Endometrial microvascular endothelial cells (primary cell): ENCODE measurements around the gene NEAT1. TPM values are rescaled to one million over a fixed set of nuclear protein-coding genes. Genes with fewer than 3 reads are reported as not detected.

Experiments used
- in situ Hi-C: cut with HindIII; loops from 2 replicates; pipeline ENCODE4 v1.10.0; 2017; ENCODE audit warnings: low sequenced_read_pairs, low pct_unique_long_range_greater_than_20kb; ENCODE audit errors: inconsistent ontology term
- total RNA-seq: library from RNA; depleted of rRNA; stranded (reverse); fragments of >200 nt; gene quantifications from one replicate; pipeline ENCODE4 v1.2.3, GENCODE V29; 2015; ENCODE audit errors: inconsistent ontology term

Gene NEAT1
- 14.8 TPM for total RNA-seq

DNA sequence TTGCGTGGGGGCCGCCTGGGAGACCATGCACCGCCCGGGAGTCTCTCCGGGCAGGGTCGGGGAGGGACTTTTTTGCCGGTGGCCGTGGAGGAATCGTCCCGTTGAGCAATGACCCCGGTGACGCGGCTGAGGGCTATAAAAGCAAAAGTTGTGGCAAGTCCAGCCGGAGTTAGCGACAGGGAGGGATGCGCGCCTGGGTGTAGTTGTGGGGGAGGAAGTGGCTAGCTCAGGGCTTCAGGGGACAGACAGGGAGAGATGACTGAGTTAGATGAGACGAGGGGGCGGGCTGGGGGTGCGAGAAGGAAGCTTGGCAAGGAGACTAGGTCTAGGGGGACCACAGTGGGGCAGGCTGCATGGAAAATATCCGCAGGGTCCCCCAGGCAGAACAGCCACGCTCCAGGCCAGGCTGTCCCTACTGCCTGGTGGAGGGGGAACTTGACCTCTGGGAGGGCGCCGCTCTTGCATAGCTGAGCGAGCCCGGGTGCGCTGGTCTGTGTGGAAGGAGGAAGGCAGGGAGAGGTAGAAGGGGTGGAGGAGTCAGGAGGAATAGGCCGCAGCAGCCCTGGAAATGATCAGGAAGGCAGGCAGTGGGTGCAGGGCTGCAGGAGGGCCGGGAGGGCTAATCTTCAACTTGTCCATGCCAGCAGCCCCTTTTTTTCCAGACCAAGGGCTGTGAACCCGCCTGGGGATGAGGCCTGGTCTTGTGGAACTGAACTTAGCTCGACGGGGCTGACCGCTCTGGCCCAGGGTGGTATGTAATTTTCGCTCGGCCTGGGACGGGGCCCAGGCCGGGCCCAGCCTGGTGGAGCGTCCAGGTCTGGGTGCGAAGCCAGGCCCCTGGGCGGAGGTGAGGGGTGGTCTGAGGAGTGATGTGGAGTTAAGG lies at the start of gene NEAT1:
Gene NEAT1, plus strand, starts transcription at position 166 of the 883 bp plus-strand sequence.
- in situ Hi-C loops, result no loop called here

DNA sequence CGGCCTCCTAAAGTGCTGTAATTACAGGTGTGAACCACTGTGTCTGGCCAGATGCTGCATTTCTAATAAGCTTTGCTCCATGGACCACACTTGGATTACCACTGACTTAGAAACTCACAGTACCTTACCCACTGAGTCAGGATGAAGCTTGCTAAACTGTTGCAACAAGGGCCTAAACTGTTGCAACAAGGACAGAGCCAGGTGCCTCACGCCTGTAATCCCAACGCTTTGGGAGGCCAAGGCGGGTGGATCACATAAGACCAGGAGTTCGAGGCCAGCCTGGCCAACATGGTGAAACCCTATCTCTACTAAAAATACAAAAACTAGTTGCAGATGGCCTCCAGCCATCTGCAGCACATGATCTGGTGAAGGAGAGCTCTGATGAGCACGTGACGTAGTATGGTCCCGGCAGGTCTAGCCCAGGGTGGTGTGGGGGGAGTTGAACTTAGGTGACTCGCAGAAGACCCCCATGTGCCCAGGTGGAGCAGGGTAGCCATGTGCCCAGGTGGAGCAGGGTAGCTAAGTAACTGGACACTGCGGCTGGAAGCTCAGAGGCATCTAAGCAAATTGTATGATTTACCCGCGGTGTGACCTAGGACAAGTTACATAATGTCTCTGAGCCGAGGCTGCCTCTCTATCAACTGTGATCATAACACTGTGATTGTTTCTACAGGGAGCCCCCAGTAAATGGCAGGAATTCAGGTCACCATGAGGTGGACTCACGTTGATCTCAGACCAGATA lies 48.6 kb upstream of the NEAT1 start:
- in situ Hi-C loops, result no loop called here

DNA sequence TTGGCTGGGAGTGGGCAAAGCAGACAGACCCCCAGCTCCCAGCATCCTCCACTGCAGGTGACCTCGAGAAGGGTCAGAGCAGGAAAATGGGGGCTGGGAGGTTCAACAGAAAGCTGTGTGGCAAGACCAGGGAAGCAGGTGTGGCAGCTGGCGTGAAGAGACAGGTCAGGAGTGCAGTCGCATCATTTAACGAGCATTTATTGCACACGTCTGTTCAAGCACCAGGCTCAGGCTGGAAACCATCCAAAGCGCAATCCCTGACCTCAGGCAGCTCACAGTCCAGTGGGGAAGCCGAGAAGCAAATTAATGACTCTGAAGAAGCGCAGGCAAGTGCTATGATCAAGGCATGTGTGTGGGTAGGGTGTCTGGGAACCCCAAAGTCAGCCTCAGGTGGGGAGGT lies 47.6 kb upstream of the NEAT1 start:
- in situ Hi-C loops, result no loop called here

DNA sequence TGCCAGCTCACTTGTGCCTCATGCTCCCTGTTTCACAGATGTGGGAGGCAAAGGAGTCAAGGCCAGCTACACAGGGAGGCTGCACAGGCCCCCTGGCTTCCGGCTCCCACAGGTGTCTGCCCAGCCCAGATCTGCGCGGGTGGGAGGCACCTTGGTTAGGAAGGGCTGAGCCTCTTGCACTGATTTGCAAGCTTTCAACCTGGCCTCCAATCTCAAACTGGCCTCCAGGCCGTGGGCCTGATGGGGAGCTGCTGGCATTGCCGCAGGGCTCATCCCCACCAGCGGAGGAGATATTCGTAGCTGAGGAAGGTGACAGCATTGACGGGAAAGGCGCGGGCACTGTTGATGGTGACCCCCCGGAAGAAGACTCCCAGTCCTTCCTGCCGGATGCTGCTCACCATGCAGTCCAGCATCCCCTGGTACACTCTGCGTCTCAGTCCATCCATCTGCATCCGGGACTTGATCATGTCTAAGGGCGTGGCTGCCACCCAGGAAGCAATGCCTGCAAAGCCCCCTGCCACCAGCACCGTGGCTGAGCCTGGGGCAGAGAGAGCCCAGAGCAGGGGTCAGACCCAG lies 46.4 kb upstream of the NEAT1 start:
- in situ Hi-C loops, result no loop called here

DNA sequence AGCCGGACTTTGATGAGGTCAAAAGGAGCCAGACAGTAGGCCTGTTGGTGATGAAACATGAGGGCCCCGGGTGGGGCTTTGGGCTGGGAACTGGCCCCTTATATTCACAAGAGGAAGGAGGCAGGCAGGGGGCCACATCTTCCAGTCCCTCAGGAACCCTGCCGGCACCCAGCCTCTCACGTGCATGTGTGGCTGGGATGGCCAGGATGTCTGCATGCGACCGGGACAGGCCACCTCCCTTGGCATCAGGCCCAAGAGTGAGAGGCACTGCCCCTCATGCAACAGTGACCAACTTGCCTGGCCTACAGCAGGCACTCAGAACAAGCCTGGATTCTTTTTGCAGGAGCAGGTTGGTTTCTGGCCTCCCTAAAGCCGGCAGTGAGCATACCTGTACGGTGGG lies 45.6 kb upstream of the NEAT1 start:
- in situ Hi-C loops, result no loop called here

DNA sequence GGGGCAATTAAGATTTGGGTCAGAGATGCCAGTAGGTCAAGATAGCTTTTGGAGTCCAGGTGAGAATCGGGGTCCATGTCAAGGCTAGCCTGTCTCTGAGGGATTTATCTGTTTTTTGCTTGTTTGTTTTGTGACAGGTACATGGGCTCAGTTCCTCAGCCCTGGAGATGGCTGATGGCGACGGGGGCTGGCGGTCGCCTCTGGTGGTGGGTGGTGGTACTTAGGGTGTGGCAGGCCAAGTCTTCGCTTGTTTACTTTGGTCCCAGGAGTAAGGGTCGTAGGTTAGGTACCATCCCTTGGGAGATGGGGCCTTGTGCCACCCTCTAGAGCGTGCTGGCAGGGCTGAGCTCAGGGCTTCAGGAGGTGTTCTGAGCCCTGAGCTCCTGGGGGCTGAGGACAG lies 44.8 kb upstream of the NEAT1 start:
- in situ Hi-C loops, result no loop called here

DNA sequence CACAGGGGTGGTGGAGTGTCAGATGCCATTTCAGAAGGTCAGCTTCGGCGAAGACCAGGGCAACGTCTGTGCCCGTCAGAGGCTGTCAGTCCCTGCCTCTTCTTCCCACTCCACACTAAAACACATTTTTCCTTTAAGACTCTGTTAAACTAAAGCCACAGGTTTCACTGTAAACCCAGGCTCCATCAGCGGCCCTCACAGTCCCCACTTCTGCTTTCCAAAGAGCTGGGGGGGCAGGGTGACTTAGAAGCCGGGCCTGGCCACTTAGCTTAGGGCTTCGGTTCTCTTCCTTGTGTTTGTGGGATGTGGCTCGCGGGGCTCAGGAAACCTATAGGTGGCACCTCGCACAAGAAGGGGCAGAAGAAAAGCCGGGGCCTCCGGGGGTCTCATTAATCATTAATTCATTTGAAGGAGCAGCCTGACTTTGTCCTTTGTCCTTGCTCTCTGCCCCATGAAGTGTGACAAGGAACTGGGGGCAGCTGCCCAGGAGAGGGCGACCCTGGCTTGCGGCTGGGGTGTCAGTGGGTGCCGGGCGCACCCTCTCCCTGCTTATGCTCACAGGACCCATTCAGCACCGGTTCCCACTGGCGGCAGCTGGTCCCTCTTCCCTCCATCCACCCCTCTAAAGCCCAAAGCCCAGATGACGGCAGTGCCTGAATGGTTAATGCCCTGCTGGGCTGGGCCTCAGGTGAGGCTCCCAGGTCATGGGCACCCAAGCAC lies 44.2 kb upstream of the NEAT1 start:
- in situ Hi-C loops, result no loop called here

DNA sequence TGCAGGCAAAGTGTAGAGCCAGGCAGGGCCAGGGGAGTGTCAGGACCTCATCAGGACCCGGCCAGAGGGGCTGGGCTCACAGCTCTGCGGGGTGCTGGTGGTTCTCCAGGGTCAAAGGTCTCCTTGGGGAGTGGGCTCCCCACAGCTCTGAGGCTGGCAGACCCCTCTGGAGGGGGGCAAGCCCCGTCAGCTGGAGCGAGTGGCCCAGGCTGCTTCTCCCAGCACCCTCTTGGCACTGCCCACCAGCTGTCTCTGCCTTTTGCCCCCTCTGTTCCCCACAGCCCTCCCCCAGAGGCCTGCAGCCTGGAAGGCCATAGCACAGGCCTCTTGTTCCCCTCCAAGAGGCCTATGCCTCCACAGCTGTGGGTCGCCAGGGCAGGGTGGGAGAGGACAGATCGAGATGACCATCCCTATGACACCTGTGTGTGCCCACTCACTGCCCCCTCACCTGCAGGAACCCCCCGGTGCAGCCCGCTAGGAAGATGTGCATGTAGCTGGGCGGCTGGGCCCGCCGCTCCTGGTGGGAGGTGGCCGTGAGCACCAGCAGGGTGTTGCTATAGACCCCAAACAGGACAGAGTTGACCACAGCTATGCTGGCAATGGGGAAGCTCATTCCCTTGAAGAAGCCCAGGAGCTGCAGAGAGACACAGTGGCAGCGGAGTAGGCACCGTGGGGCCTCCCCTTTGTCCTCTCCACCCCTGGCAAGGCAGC lies 43.5 kb upstream of the NEAT1 start:
- in situ Hi-C loops, result no loop called here

DNA sequence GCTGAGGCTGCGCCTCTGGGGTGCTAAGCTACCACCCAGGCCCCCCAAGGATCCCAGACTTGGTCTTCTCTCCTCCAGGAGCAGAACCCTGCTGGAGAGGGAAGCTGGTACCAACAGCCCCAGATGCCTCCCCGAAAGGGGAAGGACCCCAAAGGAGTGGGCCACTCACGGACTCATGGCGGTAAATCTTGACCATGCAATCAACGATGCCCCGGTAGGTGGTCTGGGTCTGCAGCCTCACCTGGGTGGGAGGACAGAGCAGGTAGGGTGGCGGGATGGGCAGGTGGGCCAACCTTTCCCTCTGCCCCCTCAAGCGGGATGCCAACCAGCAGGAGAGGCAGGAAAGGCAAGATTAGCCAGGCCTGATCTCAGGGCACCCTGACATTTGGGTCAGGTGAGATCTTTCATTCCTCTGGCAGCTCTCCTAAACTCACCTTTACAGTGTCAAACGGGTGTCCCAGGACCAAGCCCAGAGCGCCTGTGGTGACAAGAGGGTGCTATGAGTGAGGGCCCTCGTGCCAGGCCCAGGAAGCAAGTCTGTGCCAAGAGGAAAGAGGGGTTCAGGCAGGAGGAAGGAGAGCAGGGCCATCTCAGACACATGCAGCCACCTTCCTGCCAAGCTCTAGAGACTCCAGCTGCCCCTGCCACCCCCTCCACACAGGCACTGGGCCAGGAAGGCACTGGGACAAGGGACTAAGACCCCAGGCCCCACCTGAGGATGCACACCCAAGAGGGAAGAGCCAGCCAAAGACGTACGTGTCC lies 42.7 kb upstream of the NEAT1 start:
- in situ Hi-C loops, result no loop called here

DNA sequence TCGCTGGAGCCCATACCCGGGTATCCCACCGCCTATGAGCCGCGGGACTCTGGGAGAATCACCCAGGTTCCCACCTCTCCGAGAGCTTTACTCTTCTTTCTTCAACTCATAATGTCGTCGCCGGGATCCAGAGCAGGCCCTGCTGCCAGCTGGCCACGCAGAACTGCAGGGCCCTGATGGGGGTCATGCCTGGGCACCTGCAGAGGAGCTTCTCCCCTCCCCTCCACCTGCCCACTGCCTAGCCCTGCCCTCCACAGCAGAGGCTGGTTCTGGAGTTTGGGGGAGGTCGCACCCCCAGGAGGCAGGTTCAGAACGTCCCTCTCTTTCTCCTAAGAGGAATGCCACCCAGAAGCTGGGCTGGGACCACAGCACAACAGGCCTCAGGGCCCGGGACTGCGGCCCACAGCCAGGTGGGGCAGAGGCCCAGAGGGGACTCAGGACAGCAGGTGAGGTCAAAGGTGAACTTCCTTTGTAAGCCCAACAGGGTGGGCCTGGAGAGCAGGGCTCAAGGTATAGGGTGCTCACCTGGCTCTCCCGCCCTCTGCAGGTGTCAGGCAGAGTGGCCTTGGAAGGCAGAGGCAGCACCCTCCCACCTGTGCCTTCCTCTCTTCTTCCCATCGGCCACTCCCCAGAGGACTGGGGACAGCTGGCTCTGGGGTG lies 42.0 kb upstream of the NEAT1 start:
- in situ Hi-C loops, result no loop called here

DNA sequence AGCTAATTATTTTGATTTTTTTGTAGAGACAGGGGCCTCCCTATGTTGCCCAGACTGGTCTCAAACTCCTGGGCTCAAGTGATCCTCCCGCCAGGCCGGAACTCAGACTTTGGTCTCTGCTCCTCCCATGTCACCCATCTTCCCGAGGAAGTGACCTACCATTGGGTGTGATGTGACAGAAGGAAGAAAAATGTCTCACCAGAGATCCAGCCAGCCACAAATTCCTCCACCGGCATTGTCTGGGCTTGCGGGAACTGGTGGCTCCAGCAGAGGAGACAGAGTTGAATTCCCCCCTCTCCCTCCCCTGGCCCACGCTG lies 40.9 kb upstream of the NEAT1 start:
- in situ Hi-C loops, result no loop called here

DNA sequence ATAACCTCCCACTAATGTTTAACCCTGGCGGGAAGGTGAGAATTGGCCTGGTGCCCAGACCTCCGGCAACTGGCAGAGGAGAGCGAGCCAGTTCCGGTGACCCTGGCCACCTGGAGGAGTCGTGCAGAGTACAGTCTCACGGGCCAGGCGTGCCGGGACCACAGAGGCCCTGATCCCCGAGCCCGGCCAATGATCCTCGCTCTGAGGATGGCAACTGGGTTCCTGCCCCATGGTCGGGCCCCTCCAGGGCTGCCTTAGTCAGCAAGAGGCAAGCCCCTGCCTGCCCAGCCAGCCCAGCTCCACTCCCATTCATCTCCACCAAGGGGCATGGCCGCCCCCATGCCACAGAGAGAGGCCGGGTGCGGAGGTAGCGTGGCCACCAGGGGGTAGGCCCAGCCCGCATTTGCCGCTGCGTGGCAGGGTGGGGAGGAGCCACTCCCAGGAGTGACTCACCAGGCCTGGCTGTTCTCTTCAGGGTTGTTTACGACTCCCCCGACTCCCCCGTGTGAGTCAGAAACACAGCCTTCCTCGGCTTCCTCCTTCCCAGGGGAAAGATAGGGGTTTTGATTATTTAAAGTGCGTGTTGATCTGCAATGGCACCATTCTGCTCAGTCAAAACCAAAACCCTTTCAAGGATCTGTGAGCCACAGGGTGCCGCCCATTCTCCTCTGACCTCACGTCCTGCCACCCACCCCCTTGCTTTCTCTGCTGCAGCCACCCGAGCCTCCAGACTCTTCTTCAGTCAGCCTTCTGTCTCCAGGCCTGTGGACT lies 40.4 kb upstream of the NEAT1 start, which contains the start of gene SLC25A45:
Gene SLC25A45, minus strand, starts transcription at position 614 of the 771 bp plus-strand sequence. CDS start 695 bp downstream, outside the sequence.
- in situ Hi-C loops, result no loop called here

DNA sequence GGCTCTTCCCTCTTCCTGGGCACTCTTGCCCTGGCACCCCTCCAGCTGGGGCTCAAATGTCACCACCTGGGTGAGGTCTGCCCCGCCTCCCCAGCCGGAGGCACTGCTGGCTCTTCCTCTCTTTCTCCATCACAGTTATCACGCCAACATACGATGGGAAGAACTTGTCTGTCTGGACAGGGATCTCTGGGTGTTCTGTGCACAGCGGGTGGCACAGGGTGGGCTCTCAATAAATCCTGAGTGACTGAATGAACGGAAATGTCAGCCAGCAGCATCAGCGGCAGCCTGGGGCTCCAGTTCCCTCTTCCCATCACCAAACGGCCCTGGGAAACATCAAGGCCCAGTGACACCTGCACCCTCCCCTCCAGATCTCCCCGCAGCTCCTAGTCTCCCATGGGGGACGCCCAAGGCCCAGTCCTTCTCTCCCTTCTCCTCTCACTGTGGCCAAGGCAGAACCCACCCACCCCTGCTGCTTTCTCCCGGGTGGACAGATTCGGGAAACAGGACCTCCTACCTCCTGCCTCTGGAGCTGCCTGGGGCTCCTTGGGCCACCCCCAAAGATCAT lies 39.7 kb upstream of the NEAT1 start:
- in situ Hi-C loops, result no loop called here

DNA sequence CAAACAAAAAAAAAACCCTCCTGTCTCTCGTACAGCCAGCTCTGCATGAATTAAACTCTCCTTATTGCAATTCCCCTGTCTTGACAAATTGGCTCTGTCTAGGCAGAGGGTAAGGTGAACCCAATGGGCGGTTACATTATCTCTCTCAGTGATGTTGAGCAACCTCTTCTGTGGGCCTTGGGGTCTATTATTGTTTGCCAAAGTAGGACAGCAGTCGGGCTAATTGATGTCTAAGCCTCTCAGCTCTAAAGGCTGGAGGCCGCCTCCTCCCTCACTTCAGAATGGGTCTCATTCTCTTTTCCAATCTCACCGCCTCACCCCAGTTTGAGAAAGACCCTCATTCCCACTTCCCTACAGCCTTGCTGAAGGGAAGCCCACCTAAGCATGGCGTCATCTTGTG lies 38.8 kb upstream of the NEAT1 start:
- in situ Hi-C loops, result no loop called here

DNA sequence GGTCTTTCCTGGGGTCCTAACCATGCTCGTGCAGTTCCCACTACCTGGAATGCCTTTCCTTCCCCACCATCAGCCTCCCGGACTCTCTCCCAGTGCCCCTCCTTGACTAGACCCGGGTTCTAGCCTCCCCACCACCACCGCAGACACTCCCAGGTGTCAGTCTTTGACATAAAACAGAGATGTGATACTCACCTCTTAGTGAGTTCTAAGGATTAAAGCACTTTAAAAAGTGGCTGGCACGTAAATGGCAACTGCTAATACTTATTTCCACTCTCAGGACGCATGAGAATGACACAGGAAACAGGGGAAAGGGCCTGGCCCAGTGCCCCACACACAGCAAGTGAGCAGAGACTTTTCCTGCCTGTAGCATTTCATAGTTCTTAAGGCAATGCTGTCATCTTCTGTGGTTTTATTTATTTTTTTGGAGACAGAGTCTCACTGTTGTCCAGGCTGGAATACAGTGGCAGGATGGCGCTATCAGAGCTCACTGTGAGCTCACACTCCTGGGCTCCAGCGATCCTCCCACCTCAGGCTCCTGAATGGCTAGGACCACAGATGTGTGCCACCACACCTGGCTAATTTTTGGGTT lies 38.2 kb upstream of the NEAT1 start:
- in situ Hi-C loops, result no loop called here
